IPS-11a (cell line): ENCODE data around the gene PCDHGC4.

Experiments
- H3K4me3 ChIP-seq: one replicate; pipeline ENCODE4 v1.5.1; 2013; ENCODE audit warnings: low read depth, low read length, control low read depth

Gene PCDHGC4

GRCh38 chr5:141527426-141527825 lies 42.6 kb downstream of the PCDHGC4 start:
- no peak overlapping the region for H3K4me3 ChIP-seq

GRCh38 chr5:141528291-141528984 lies 43.6 kb downstream of the PCDHGC4 start:
- no peak overlapping the region for H3K4me3 ChIP-seq

- no peak overlapping the region for H3K4me3 ChIP-seq
Measured at GRCh38 chr5:141529002-141529401, 44.2 kb downstream of the PCDHGC4 start.

GRCh38 chr5:141529873-141530272 lies 45.0 kb downstream of the PCDHGC4 start:
- no peak overlapping the region for H3K4me3 ChIP-seq

- H3K4me3 ChIP-seq: no peak overlapping the region
Measured at GRCh38 chr5:141532726-141533125, 47.9 kb downstream of the PCDHGC4 start.

GRCh38 chr5:141533897-141534296 lies 49.1 kb downstream of the PCDHGC4 start:
- H3K4me3 ChIP-seq: no peak overlapping the region

- H3K4me3 ChIP-seq: no peak overlapping the region
Measured at GRCh38 chr5:141534492-141535213, 49.8 kb downstream of the PCDHGC4 start.
